GM19455 (cell line): ENCODE data around the gene SMIM7.
"Not testable (repeated sequence)": the region's sequence is repeated elsewhere in the genome, so short reads cannot be mapped to it uniquely, and the experiment has no call there.

Experiments used
- ATAC-seq: cut with Tn5 transposase; IDR thresholded peaks from one replicate; pipeline ENCODE4 v1.9.1; 2021; ENCODE audit not compliant: unreplicated experiment

Gene SMIM7

GRCh38 chr19:16655727-16656126, 4.2 kb downstream of the SMIM7 start:
- ATAC-seq = no peak

- ATAC-seq = no peak
Measured at GRCh38 chr19:16654627-16655026, 5.3 kb downstream of the SMIM7 start.

DNA sequence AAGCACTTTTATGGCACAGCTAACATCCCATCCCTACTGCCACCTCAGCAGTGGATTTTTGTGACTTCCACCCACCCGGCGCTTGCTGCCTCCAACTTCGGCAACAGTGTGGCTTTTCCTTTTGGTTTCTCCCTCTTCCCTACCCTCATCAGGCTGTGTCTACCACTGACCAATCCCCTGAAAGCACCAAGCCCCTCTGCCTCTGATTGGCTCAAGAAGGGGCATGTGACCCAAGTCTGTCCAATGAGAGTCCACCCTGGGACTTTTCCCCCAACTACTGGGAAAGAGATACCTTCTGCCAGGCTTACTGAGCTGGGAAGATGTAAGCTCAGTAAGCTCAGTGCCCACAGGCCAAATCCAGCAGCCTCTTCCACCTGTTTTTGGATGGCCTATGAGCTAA, 5.8 kb downstream of the SMIM7 start:
- no peak for ATAC-seq

DNA sequence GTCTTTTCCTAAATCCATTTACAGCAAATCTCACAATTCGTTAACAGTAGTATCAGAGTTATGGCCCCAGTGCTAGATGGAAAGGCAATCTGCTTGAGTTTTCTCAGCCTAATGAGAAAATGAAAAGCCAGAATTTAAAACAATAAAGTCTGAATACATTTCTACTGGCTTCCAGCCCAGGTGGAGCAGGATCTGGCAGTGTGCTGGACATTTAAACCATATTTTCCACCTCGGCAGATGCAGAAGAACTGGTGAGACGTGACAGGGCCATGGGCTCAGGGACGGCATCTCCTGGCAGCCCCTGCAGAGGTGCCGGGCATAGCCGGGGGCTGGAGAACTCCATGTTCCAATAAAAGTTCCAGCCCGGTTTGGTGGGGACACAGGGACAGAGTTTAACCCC, 7.1 kb downstream of the SMIM7 start:
- ATAC-seq = no peak

DNA sequence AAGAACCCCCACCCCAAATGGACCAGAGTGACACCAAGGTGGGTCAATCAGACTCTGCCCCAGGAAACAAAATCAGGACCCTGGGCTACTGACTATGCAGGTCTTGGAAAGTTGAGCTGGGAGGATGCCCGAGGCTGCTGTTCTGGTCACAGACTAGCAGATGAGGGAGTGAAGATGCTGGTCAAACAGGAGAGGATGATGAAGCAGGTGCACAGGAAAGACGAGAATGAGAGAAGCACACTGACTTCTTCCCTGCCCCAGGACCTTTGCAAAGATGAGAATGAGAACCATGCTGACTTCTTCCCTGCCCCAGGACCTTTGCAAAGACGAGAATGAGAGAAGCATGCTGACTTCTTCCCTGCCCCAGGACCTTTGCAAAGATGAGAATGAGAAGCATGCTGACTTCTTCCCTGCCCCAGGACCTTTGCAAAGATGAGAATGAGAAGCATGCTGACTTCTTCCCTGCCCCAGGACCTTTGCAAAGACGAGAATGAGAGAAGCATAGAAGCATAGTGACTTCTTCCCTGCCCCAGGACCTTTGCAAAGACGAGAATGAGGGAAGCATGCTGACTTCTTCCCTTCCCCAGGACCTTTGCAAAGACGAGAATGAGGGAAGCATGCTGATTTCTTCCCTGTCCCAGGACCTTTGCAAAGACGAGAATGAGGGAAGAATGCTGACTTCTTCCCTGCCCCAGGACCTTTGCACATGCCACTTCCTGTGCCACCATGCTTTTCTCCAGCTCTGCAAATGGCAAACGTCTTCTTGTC, 8.3 kb downstream of the SMIM7 start:
- not testable (repeated sequence) for ATAC-seq

DNA sequence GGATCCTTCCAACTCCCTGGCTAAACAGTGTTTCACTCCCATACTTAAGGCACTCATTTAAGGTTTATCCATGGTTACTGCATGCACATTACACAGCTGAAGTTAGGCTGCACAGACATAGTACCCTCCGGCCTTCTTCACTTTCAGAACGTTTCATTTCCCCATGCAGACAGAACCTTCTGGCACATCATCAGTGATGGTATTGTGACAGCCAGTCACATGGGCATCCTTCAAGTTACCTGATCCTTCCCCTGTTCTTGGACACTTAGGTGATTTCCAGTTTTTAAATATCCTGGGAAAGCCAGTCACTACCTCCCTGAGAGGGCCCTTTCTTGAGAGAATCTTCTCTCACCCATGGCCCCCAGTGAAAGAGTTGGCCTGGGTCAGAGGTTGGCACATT, 9.1 kb downstream of the SMIM7 start:
- no peak for ATAC-seq

DNA sequence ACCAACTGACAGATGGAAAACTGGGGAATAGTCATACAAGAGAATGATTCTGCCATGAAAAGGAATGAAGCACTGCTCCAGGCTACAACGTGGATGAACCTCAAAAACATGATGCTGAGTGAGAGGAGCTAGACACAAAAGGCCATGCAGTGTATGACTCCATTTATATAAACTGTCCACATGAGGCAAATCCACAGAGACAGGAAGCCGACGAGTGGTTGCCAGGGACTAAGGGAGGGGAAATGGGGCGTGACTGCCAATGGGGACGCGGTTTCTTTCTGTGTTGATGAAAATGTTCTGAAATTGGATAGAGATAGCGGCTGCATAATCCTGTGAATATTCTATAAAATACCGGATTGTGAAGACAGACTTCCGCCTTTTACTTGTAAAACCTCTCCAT, 10.2 kb downstream of the SMIM7 start:
- no peak for ATAC-seq

DNA sequence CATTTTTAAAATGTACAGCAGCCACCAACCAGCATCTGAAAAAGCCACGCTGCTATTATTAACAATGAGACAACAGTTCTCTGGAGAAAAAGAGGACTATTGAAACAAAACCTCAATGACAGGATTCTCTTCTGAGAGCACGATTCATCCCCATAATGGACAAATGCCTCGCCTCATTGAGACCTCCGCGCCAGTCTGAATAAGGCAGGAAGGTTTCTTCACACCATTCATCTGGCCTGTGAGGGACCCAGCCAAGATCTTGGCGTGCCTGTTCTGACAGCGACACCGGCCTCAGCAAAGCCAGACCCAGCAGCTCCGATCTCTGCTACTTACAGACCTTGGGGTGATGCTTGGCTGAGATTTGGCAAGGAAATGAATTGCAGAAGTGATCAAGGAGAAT, 14.8 kb downstream of the SMIM7 start:
- no peak for ATAC-seq

- no peak for ATAC-seq
Measured at GRCh38 chr19:16641695-16642094, 18.2 kb downstream of the SMIM7 start.

DNA sequence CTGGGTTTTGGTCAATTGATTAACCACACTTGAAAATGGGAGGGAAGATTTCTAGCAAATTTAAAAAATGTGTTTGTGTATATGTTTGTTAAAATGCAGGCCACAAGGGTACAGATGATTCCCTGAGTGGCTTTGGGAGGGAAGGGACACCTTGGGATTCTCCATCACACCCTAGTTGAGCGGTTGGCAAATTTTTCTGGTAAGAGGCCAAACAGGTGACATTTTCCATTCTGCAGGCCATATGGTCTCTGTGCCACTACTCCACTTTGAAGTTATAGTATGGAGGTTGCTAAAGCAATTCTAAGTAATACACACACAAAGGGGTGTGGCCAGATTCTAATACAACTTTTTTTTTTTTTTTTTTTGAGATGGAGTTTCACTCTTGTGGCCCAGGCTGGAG, 19.0 kb downstream of the SMIM7 start:
- no peak for ATAC-seq

- ATAC-seq = no peak
Measured at GRCh38 chr19:16638666-16639065, 21.3 kb downstream of the SMIM7 start.

- ATAC-seq = no peak
Measured at GRCh38 chr19:16637535-16637934, 22.4 kb downstream of the SMIM7 start.

GRCh38 chr19:16631465-16631864, 28.5 kb downstream of the SMIM7 start:
- ATAC-seq = no peak

GRCh38 chr19:16628984-16629691, 30.8 kb downstream of the SMIM7 start:
- peak; percentile 9 for ATAC-seq

DNA sequence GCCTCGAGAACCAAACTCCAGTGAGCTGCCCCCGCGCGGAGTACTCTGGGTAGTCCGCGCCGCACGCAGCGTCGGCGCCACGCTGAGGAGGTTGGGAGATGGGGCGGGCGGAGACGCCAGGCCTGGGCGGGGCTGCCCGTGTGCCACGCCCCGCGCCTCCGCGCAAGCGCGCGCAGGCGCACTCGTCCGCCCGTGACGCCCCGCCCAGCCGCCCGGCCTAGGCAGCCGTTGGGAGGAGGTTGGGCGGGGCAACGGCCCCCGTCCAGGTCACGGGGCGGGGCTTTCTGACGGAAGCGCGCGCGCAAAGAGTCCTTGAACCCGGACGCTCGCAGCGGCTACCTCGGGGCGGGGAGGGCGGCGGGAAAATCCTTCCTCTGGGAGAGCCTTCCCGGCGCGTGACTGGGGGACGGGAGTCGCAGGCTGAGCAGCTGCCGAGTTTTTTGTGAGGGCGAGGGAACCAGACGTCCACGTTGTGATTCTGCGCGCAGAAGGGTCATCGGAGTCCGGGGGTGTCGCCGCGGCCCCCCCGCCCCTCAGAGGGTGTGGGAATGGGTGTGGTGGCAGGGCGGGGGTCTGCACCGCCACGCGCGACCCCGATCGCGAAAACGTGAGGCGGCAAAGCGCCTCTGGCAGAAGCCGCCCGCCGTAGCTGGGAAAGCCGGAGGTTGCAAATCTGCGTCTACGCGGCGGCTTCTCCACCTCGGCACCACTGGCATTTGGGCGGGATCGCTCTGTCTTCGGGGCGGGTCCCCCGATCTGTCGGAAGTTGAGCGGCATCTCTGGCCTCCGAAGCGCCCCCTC, 31.6 kb downstream of the SMIM7 start, which contains the start of gene MED26:
TSS of gene MED26 (minus strand) at position 22 of the 801 bp plus-strand sequence. CDS start 261 bp downstream, outside the sequence.
- peak; percentile 72 for ATAC-seq

DNA sequence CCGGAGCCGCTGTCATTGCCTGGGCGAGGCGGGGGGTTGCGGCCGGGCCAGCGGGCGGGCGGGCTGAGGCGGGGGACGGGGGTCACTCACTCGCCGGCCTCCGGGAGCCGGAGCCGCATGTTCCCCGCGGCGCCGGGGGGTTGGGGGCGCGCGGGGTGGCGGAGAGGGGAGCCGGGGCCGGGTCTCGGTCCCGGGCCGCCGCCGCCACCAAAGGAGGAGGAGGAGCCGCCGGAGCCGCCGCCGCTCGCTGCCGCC, 32.1 kb downstream of the SMIM7 start:
- ATAC-seq = no peak

- ATAC-seq = no peak
Measured at GRCh38 chr19:16627193-16627927, 32.6 kb downstream of the SMIM7 start.

DNA sequence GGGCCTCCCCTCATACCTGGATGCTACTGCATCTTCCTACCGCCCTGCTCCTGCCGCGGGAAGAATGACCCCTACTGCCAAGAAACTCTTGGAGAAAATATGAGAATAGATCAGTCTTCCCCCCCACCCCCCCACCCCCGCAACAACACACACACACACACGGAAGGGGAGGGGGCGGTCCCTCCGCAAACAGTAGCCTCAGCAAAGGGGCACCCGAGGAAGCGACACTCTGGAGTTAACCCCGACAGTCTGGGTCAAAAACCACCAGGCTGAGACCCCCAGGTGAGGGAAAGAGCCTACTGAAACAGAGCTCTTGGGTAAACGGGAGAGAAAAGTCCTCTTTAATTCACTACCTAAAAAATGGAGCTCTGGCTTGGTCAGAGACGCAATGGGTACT, 33.1 kb downstream of the SMIM7 start:
- ATAC-seq = no peak

DNA sequence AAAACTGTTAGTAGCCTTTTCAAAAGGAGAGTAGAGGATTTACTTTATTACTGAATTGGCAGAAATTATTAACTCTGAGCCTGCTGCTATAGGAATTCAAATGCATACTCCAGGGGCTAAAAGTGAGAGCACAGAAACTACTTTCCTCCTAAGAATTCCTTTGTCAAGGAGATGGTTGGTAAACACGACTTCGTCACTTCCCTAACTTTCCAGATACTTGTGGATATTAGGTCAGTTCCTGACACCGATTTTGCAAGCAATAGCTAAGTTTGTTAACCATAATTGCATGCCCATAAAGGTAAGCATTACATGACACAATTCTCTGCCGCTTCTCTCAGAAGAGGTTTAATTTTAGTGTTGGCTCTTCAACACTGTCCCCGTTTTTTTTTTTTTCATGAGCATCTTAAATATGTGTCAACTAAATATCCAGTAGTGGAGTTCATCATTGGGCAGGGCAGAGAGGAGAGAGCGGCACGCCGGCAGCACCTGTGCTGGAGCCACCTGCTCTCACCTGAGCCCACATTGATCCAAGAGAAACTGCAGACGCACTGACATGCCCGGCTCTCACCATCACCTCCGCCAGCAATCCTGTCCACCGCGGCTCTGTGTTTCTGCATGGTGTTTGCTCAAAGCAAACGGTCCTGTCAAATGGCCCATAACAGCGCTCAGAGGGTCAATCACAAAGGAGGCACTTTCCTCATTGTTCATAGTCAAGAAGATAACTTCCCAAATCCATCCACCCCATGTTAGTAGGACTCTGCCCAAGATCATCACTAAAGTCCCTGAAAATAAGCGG, 34.6 kb downstream of the SMIM7 start:
- ATAC-seq = no peak

GRCh38 chr19:16624236-16624635, 35.7 kb downstream of the SMIM7 start:
- ATAC-seq = no peak
